SK-MEL-5 (cell line): ENCODE measurements around the gene PSMB9. TPM values are rescaled to one million over a fixed set of nuclear protein-coding genes. Genes with fewer than 3 reads are reported as not detected.
A peak's percentile ranks its signal among the peaks of the same experiment; 100 is the strongest.
"Not testable (repeated sequence)": the region's sequence is repeated elsewhere in the genome, so short reads cannot be mapped to it uniquely, and the experiment has no call there.

ENCODE experiments used
- DNase-seq: peaks from one replicate; pipeline ENCODE4 v3.0.0-alpha.2; 2016; ENCODE audit warnings: low read depth, low spot score
- in situ Hi-C: cut with HindIII; loops from 2 replicates; pipeline ENCODE4 v1.10.0; 2016; ENCODE audit warnings: low sequenced_read_pairs, high pct_unique_total_duplicates, low pct_unique_long_range_greater_than_20kb
- total RNA-seq: library from RNA; depleted of rRNA; stranded (reverse); fragments of >200 nt; shearing (Covaris generic); gene quantifications from 2 replicates; pipeline ENCODE4 v1.2.3, GENCODE V29; 2014

PSMB9 gene
- total RNA-seq, 1 experiment from 2014 or later: 10.4 TPM

DNA sequence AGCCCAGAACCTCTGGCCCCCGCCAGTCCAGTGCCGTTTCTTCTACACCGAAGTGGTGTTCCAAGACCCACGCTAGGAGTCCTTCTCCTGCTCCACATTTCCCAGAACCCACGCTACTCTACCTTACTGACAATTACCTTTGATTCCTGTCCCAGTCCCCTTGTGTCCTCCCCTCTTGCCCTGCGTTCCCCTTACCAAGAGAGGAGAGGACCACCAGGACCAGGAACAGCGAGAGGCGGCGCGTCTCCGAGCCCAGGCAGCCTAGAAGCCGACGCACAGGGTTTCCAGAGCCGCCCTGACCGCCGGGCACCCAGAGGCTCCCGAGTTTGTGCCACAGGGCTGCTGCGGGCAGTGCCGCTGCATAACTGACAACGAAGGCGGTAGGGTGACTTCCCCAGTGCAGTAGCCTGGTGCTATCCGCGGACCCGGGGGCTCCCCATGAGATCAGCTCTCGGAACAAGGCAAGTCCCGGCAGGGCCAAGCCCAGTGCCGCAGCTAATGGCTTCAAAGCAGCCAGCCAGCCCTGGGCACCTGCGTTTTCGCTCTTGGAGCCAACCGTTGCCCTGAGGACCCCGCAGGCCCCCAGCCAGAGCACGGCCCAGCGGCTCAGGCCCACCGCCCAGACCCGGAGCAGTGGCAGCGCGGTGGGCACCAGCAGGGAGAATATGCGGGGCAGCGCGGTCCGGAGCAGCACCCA lies 1.0 kb upstream of the PSMB9 start:
- no peak for DNase-seq
- in situ Hi-C loops: no loop called here

- in situ Hi-C loops: no loop called here
- DNase-seq: peak; percentile 44
These were observed 585 bp downstream of the PSMB9 start for GRCh38 chr6:32854376-32855178.

GRCh38 chr6:32855467-32856174 lies 1.6 kb downstream of the PSMB9 start:
- in situ Hi-C loops: no loop called here
- no peak for DNase-seq

GRCh38 chr6:32857156-32857891 lies 3.3 kb downstream of the PSMB9 start:
- in situ Hi-C loops: no loop called here
- no peak for DNase-seq

DNA sequence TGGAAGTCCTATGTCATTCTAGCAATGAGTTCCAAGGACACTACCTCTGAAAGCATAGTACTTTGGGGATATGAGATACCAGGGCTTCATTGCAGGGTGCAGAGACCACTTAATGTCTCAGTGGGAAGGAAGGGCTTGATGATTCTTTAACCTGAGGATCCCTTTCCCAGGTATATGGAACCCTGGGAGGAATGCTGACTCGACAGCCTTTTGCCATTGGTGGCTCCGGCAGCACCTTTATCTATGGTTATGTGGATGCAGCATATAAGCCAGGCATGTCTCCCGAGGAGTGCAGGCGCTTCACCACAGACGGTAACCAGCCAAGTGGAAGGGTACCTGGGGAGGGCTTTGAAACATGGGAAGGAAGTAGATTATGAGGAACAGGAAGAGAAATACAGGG lies 4.2 kb downstream of the PSMB9 start:
- no peak for DNase-seq
- in situ Hi-C loops: no loop called here

DNA sequence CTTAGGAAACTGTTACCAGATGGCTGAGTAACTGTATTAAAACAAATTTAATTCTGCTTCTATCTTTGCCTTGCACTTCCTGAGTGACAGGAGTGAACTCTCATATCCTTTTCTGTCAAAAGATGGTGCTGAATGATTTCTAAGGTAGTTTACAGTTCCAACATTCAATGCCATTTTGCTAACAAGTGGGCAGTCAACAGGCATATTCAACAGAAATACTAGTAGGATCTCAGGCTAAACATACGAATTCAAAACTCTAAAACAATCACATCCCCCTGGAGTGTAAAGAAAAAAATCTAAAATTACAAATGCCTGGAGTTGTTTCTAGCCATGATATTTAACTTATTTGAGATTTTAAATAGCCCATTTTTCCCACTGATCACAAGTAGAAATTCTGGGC lies 6.7 kb downstream of the PSMB9 start:
- no peak for DNase-seq
- in situ Hi-C loops: no loop called here

GRCh38 chr6:32862725-32863124 lies 8.7 kb downstream of the PSMB9 start:
- no peak for DNase-seq
- in situ Hi-C loops: no loop called here

DNA sequence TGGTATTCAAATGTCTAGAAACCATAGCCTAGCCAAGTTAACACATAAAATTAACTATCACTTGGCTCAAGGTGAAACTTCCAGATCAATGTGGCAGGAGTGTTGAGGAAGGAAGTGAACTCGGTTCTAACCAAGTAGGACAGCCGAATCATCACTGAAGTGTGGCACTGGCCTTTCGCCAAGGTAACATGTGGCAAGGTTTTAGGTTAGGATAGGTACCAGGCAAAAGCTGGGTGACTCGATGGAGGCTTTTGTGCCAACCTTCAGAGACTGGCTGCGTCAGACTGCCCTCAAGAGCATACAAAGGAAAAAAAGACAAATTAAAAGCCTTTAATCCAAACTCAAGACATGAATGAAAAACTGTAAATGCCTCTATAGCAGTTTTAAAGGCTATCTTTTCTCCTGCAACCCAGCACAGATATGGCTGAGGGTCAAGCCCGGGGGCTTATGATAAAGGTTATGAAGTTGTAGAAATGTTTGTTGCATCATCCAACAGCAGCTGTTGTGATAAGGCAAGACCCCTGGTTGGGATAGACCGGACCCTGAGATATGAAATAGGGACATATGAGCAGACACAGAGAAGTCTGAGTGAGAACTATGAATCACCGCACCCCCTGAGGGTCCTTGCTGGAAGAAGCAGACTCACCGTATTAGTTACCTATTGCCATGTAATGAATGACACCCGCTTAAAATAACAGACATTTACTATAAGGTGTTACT lies 11.9 kb downstream of the PSMB9 start:
- DNase-seq: no peak
- in situ Hi-C loops: no loop called here

DNA sequence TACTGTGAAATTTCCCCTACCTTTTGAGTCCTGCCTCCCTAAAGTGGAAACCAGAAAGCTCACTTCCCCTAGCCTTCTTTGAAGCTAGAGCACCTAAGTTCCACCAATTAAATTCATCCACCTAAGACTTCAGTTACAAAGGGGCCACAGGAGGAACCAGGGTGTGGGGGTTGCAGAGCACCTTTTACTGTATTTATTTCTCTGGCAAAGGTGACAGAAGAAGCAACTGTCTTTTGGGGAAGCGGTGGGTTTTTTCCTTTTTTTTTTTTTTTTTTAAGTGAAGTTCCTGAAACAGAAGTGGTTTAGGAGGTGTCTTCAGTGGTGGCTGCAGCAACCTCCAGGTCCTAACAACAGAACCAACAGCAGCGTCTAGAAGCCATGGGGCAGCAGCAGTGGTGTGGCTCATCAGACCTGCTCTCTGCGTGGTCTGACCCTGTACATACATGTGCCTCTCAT lies 13.1 kb downstream of the PSMB9 start:
- no peak for DNase-seq
- in situ Hi-C loops: no loop called here

DNA sequence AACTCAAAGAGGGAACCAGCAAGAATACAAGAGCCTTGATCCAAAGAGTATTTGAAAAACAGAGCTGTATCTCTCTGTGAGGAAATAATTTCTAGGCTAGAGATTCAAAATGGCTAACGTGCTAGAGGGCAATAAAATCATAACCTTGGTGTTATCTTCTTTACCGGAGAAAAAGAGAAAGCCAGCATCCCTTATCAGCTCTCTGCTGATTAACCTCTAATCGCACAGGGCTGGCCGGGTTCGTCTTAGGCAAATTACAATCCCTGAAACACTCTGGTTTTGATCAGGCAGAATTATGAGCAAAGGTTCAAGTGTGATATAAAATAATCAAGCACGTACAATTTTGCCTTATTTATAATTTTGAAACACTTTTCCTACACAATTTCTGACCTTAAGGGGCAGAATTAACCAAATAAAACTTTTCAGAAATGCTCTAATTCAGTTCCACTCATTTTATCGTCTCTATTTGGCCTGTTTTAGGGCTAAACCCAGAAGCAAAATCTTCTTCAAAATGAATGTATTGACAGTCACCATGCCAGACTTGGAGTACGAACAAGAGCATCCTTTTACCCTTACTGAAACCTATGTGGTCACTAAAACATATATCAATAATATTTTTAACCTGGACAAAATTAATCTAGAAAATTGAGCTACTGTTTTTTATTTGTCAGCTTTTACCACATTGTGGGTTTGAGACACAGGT lies 13.7 kb downstream of the PSMB9 start:
- in situ Hi-C loops: no loop called here
- no peak for DNase-seq

- DNase-seq: peak; percentile 81
- in situ Hi-C loops: no loop called here
These were observed 14.3 kb downstream of the PSMB9 start for GRCh38 chr6:32868257-32868788.

DNA sequence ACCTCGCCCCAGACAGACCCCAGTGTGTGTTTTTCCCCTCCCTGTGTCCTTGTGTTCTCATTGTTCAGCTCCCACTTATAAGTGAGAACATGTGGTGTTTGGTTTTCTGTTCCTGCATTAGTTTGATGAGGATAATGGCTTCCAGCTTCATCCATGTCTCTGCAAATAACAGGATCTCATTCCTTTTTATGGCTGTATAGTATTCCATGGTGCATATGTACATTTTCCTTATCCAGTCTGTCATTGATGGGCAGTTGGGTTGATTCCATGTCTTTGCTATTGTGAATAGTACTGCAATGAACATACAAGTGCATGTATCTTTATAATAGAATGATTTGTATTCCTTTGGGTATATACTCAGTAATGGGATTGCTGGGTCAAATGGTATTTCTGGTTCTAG lies 20.0 kb downstream of the PSMB9 start:
- DNase-seq, in situ Hi-C loops: not testable (repeated sequence)

GRCh38 chr6:32876603-32877002 lies 22.6 kb downstream of the PSMB9 start:
- in situ Hi-C loops: no loop called here
- no peak for DNase-seq

GRCh38 chr6:32879691-32880090 lies 25.7 kb downstream of the PSMB9 start:
- in situ Hi-C loops: no loop called here
- DNase-seq: no peak

- in situ Hi-C loops, DNase-seq: not testable (repeated sequence)
These were observed 27.0 kb downstream of the PSMB9 start for GRCh38 chr6:32880962-32881361.

GRCh38 chr6:32882879-32883250 lies 28.9 kb downstream of the PSMB9 start:
- in situ Hi-C loops: no loop called here
- no peak for DNase-seq
